ENCODE results near the gene LY6G5C. TPM values are rescaled to one million over a fixed set of nuclear protein-coding genes. Genes with fewer than 3 reads are reported as not detected.

Gene LY6G5C
- total and polyA plus RNA-seq, 9 of the 15 experiments (the other 6 are each of a cell fraction or from before 2014, with no cell fraction given): 0.10 to 0.67 (median 0.46) TPM; not detected in 4

- TF ChIP-seq, protein P1, sequence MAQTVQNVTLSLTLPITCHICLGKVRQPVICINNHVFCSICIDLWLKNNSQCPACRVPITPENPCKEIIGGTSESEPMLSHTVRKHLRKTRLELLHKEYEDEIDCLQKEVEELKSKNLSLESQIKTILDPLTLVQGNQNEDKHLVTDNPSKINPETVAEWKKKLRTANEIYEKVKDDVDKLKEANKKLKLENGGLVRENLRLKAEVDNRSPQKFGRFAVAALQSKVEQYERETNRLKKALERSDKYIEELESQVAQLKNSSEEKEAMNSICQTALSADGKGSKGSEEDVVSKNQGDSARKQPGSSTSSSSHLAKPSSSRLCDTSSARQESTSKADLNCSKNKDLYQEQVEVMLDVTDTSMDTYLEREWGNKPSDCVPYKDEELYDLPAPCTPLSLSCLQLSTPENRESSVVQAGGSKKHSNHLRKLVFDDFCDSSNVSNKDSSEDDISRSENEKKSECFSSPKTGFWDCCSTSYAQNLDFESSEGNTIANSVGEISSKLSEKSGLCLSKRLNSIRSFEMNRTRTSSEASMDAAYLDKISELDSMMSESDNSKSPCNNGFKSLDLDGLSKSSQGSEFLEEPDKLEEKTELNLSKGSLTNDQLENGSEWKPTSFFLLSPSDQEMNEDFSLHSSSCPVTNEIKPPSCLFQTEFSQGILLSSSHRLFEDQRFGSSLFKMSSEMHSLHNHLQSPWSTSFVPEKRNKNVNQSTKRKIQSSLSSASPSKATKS (CRISPR knock-in tag; IDR thresholded peaks at IDR 0.05): peak; percentile 75; the same call in 1 of the 2 replicates
- TF ChIP-seq ZNF354B (CRISPR knock-in tag; IDR thresholded peaks at IDR 0.05) (no peak; the same call in 1 of the 2 replicates), ILF3 (IDR thresholded peaks at IDR 0.05; ENCODE audit: borderline replicate concordance) (no peak), ZNF224 (CRISPR knock-in tag; IDR thresholded peaks at IDR 0.05) (no peak), ZNF740 (CRISPR knock-in tag; IDR thresholded peaks at IDR 0.05) (peak; percentile 56; the same call in 1 of the 2 replicates), ZNF740 (tag; IDR thresholded peaks at IDR 0.05) (no peak; a peak in 1 of 4 replicates), MTA3 (IDR thresholded peaks at IDR 0.05; ENCODE audit: borderline replicate concordance) (peak; percentile 92), CBX8 (IDR thresholded peaks at IDR 0.05; ENCODE audit: borderline replicate concordance, extremely low read depth, low read depth, low read length, poor library complexity, severe bottlenecking) (no peak), NFIX (CRISPR knock-in tag; IDR thresholded peaks at IDR 0.05; ENCODE audit: low read depth) (no peak; the same call in 1 of the 2 replicates), ERF (CRISPR knock-in tag; IDR thresholded peaks at IDR 0.05) (peak; percentile 98), ZBED1 (IDR thresholded peaks at IDR 0.05) (0 out of 2 replicates have a peak, but pooled peaks have one; percentile 70), SP1 (CRISPR knock-in tag; IDR thresholded peaks at IDR 0.05) (peak; percentile 86; the same call in 1 of the 2 replicates), PREB (CRISPR knock-in tag; IDR thresholded peaks at IDR 0.05) (peak; percentile 46; the same call in 1 of the 2 replicates)
- TF ChIP-seq, protein P2, sequence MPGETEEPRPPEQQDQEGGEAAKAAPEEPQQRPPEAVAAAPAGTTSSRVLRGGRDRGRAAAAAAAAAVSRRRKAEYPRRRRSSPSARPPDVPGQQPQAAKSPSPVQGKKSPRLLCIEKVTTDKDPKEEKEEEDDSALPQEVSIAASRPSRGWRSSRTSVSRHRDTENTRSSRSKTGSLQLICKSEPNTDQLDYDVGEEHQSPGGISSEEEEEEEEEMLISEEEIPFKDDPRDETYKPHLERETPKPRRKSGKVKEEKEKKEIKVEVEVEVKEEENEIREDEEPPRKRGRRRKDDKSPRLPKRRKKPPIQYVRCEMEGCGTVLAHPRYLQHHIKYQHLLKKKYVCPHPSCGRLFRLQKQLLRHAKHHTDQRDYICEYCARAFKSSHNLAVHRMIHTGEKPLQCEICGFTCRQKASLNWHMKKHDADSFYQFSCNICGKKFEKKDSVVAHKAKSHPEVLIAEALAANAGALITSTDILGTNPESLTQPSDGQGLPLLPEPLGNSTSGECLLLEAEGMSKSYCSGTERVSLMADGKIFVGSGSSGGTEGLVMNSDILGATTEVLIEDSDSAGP (CRISPR knock-in tag; IDR thresholded peaks at IDR 0.05): 0 out of 2 replicates have a peak, but pooled peaks have one; percentile 5
- TF ChIP-seq, protein P3, sequence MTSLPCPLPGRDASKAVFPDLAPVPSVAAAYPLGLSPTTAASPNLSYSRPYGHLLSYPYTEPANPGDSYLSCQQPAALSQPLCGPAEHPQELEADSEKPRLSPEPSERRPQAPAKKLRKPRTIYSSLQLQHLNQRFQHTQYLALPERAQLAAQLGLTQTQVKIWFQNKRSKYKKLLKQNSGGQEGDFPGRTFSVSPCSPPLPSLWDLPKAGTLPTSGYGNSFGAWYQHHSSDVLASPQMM (CRISPR knock-in tag; IDR thresholded peaks at IDR 0.05): 0 out of 2 replicates have a peak, but pooled peaks have one; percentile 13
- TF ChIP-seq, protein P4, sequence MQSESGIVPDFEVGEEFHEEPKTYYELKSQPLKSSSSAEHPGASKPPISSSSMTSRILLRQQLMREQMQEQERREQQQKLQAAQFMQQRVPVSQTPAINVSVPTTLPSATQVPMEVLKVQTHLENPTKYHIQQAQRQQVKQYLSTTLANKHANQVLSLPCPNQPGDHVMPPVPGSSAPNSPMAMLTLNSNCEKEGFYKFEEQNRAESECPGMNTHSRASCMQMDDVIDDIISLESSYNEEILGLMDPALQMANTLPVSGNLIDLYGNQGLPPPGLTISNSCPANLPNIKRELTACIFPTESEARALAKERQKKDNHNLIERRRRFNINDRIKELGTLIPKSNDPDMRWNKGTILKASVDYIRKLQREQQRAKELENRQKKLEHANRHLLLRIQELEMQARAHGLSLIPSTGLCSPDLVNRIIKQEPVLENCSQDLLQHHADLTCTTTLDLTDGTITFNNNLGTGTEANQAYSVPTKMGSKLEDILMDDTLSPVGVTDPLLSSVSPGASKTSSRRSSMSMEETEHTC (IDR thresholded peaks at IDR 0.05): no peak
These were observed 20.2 kb downstream of the LY6G5C start, which contains the start of gene C6orf47 (continued) for GRCh38 chr6:31660381-31661261.
